Kidney (tissue), 14 donors: ENCODE data around the gene TYK2. TPM values are rescaled to one million over a fixed set of nuclear protein-coding genes. Genes with fewer than 3 reads are reported as not detected.

Experiments used
- DNase-seq, 5 donors: peaks; one replicate each; pipeline ENCODE4 v3.0.0-alpha.2; 2013 to 2020
- FAIRE-seq: peaks from 2 replicates; lab custom pipeline; 2012; peaks lifted over from hg19 to GRCh38; lab: Jason Lieb, UNC
- H3K27ac ChIP-seq, 2 donors: one replicate each; pipeline ENCODE4 v1.7.0; 2013; ENCODE audit warnings: low read depth in 2 of 2, low read length in 2 of 2, inconsistent platforms in 1 of 2
- H3K27me3 ChIP-seq: one replicate; pipeline ENCODE4 v1.7.1; 2013; ENCODE audit warnings: low read length, inconsistent platforms; ENCODE audit not compliant: control insufficient read depth, insufficient read depth
- H3K36me3 ChIP-seq, 3 donors: one replicate each; pipeline versions ENCODE4 v1.7.0 to v1.7.1; 2013; ENCODE audit warnings: low read length in 3 of 3, control low read depth in 1 of 3, inconsistent platforms in 1 of 3; ENCODE audit not compliant: insufficient read depth in 3 of 3, control insufficient read depth in 2 of 3
- H3K4me1 ChIP-seq, 3 donors: one replicate each; pipeline versions ENCODE4 v1.7.0 to v1.7.1; 2013; ENCODE audit warnings: low read length in 3 of 3, inconsistent platforms in 1 of 3, low read depth in 1 of 3; ENCODE audit not compliant: control insufficient read depth in 2 of 3, insufficient read depth in 2 of 3
- H3K4me3 ChIP-seq, 3 donors: one replicate each; pipeline versions ENCODE4 v1.7.0 to v1.8.1; 2013; ENCODE audit warnings: low read length in 3 of 3, control low read depth in 1 of 3, inconsistent platforms in 1 of 3
- H3K9ac ChIP-seq, 3 donors: one replicate each; pipeline versions ENCODE4 v1.7.0 to v1.7.1; 2013; ENCODE audit warnings: low read length in 3 of 3, control low read depth in 1 of 3, inconsistent platforms in 1 of 3
- H3K9me3 ChIP-seq, 3 donors: one replicate each; pipeline versions ENCODE4 v1.7.0 to v1.7.1; 2013; ENCODE audit warnings: low read length in 3 of 3, control low read depth in 1 of 3, inconsistent platforms in 1 of 3; ENCODE audit not compliant: control insufficient read depth in 2 of 3, insufficient read depth in 1 of 3
- CTCF ChIP-seq: IDR thresholded peaks from 3 replicates; pipeline ENCODE4 v1.5.1; 2012; ENCODE audit warnings: mild to moderate bottlenecking, moderate library complexity, borderline replicate concordance; ENCODE audit not compliant: insufficient read depth; ENCODE audit errors: extremely low read depth
- intact Hi-C: fragments of 100-400 bp; cut with DNase I; formaldehyde crosslinking; loops from one replicate; pipeline ENCODE4 v1.11.1; 2022
- polyA plus RNA-seq: library from polyadenylated mRNA; stranded (reverse); fragments of 350-450 nt; fragmentation: Illumina TruSeq; extraction: RNeasy Lipid Tissue Mini Kit (QIAGEN cat#74804); gene quantifications from one replicate; pipeline ENCODE4 v1.2.3, GENCODE V29; 2014; ENCODE audit warnings: low read depth, low replicate concordance; ENCODE audit not compliant: insufficient read depth
- total RNA-seq: library from RNA; stranded (reverse); fragmentation: NEBNext Ultra II Directional; extraction: Animal tissue kit (Norgen Biotek cat#: 25700); gene quantifications from one replicate; pipeline ENCODE4 v1.2.1, GENCODE V29; 2021
- donor health status: control.
- donor health status: control.
- donor health status: control.
- donor health status: control.
- donor health status: control.
- donor health status: DM: yes; HTN: yes; CAD: no.
- donor health status: Normal renal cell carcinoma (clear cell type).

Gene TYK2
- total and polyA plus RNA-seq, 2 donors from 2014 or later = 127 to 131 TPM

GRCh38 chr19:10332158-10332964, 48.0 kb downstream of the TYK2 start:
- H3K27me3 ChIP-seq = no peaks in the 10 kb centered on the region
- DNase-seq = peak in 1 of 5 donors; percentile 57
- FAIRE-seq = no peak

GRCh38 chr19:10329555-10329954, 50.8 kb downstream of the TYK2 start:
- Histone ChIP-seq H3K9me3 (no peaks in the 10 kb centered on the region), H3K27ac (no peak overlapping the region), H3K4me3 (no peak overlapping the region), H3K4me1 (peaks cover 0 to 19% (median 6%) of the 10 kb centered on the region in 3 donors), H3K9ac (no peak overlapping the region), H3K27me3 (no peaks in the 10 kb centered on the region), H3K36me3 (peaks cover 4 to 23% (median 14%) of the 10 kb centered on the region in 3 donors)
- no peak for FAIRE-seq
- DNase-seq = no peak
- no peak for TF ChIP-seq CTCF
- intact Hi-C loops = no loop called here

More at GRCh38 chr19:10332158-10332964, 48.0 kb downstream of the TYK2 start:
- H3K9ac ChIP-seq = peak overlapping the region; percentile 0 to 76 (median 61)
- H3K9me3 ChIP-seq = no peaks in the 10 kb centered on the region
- intact Hi-C loops = no loop called here
- peaks cover 0 to 21% (median 6%) of the 10 kb centered on the region in 3 donors for H3K4me1 ChIP-seq
- peak overlapping the region; percentile 80 to 86 for H3K27ac ChIP-seq
- H3K36me3 ChIP-seq = peaks cover 4 to 18% (median 11%) of the 10 kb centered on the region in 3 donors
- TF ChIP-seq CTCF = no peak
- peak overlapping the region; percentile 71 to 98 (median 86) for H3K4me3 ChIP-seq

GRCh38 chr19:10328558-10329429, 51.6 kb downstream of the TYK2 start:
- Histone ChIP-seq H3K27me3 (no peaks in the 10 kb centered on the region), H3K4me3 (no peak overlapping the region), H3K36me3 (peaks cover 4 to 23% (median 14%) of the 10 kb centered on the region in 3 donors), H3K27ac (no peak overlapping the region), H3K9ac (no peak overlapping the region), H3K4me1 (peaks cover 0 to 12% (median 6%) of the 10 kb centered on the region in 3 donors), H3K9me3 (no peaks in the 10 kb centered on the region)
- FAIRE-seq (no peak), DNase-seq (no peak)
- no peak for TF ChIP-seq CTCF
- intact Hi-C loops = no loop called here
